WI38 (cell line): Measurements from ENCODE around the gene SPTAN1.

ENCODE experiments used
- H3K4me3 ChIP-seq: 2 replicates; pipeline ENCODE4 v1.5.1; 2011; ENCODE audit warnings: low read depth, mild to moderate bottlenecking, control low read depth, low read length
- CTCF ChIP-seq: IDR thresholded peaks from 2 replicates; pipeline ENCODE4 v1.5.1; 2012; ENCODE audit warnings: low read depth, mild to moderate bottlenecking, control low read depth, low read length

Gene SPTAN1

GRCh38 chr9:128628471-128629048 lies 76.2 kb downstream of the SPTAN1 start:
- no peak overlapping the region for H3K4me3 ChIP-seq
- no peak for TF ChIP-seq CTCF

GRCh38 chr9:128629136-128629535 lies 76.7 kb downstream of the SPTAN1 start:
- TF ChIP-seq CTCF, result no peak
- H3K4me3 ChIP-seq, result no peak overlapping the region

GRCh38 chr9:128629852-128630545 lies 77.6 kb downstream of the SPTAN1 start:
- no peak overlapping the region for H3K4me3 ChIP-seq
- no peak for TF ChIP-seq CTCF

GRCh38 chr9:128631636-128632035 lies 79.2 kb downstream of the SPTAN1 start:
- no peak overlapping the region for H3K4me3 ChIP-seq
- no peak for TF ChIP-seq CTCF

- no peak overlapping the region for H3K4me3 ChIP-seq
- TF ChIP-seq CTCF, result no peak
These were observed 79.7 kb downstream of the SPTAN1 start for GRCh38 chr9:128632066-128632465.

- H3K4me3 ChIP-seq, result no peak overlapping the region
- no peak for TF ChIP-seq CTCF
These were observed 80.1 kb downstream of the SPTAN1 start for GRCh38 chr9:128632486-128632885.

GRCh38 chr9:128633057-128633456 lies 80.7 kb downstream of the SPTAN1 start:
- TF ChIP-seq CTCF, result no peak
- H3K4me3 ChIP-seq, result no peak overlapping the region
